MG63 (cell line): ENCODE results near the gene PANK4. TPM values are rescaled to one million over a fixed set of nuclear protein-coding genes. Genes with fewer than 3 reads are reported as not detected.

Source experiments
- DNase-seq: peaks from one replicate; pipeline ENCODE4 v3.0.0-alpha.2; 2020
- H3K27me3 ChIP-seq: fragments of 250-450 bp; sonication (Bioruptor Pico); 2 replicates; pipeline ENCODE4 v1.5.1; 2020; ENCODE audit warnings: mild to moderate bottlenecking, moderate library complexity
- H3K36me3 ChIP-seq: fragments of 250-450 bp; sonication (Bioruptor Pico); 2 replicates; pipeline ENCODE4 v1.5.1; 2020; ENCODE audit warnings: mild to moderate bottlenecking, moderate library complexity
- H3K4me3 ChIP-seq: fragments of 250-450 bp; sonication (Bioruptor Pico); 2 replicates; pipeline ENCODE4 v1.5.1; 2020; ENCODE audit warnings: mild to moderate bottlenecking, moderate library complexity
- H3K9me3 ChIP-seq: fragments of 250-450 bp; sonication (Bioruptor Pico); 2 replicates; pipeline ENCODE4 v1.5.1; 2020; ENCODE audit warnings: mild to moderate bottlenecking, moderate library complexity
- total RNA-seq: library from RNA; depleted of rRNA; stranded (reverse); fragments of >200 nt; shearing (Covaris generic); gene quantifications from 2 replicates; pipeline ENCODE4 v1.2.3, GENCODE V29; 2014; ENCODE audit warnings: low replicate concordance

The PANK4 gene
- total RNA-seq, 1 experiment from 2014 or later: 17.3 TPM

GRCh38 chr1:2502210-2502609, 24.2 kb downstream of the PANK4 start:
- no peaks in the 10 kb centered on the region for H3K9me3 ChIP-seq
- no peak overlapping the region for H3K4me3 ChIP-seq
- H3K27me3 ChIP-seq: no peaks in the 10 kb centered on the region
- DNase-seq: no peak
- no peaks in the 10 kb centered on the region for H3K36me3 ChIP-seq

DNA sequence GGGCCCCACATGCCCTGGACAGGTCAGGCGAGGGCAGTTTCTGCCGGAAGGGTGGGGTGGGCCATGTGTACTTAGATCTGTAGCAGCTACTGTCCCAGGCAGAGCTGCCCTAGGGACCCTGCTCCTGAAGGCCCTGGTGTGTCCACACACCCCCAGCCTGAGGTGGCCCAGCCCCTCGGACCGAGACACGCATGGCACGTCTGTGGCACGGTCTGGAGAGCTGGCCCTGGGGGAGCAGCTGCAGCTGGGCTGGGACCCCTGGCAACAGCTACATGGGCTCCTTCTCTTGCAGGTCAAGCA, 24.6 kb downstream of the PANK4 start:
- Histone ChIP-seq H3K9me3 (no peaks in the 10 kb centered on the region), H3K27me3 (no peaks in the 10 kb centered on the region), H3K36me3 (no peaks in the 10 kb centered on the region), H3K4me3 (no peak overlapping the region)
- no peak for DNase-seq

DNA sequence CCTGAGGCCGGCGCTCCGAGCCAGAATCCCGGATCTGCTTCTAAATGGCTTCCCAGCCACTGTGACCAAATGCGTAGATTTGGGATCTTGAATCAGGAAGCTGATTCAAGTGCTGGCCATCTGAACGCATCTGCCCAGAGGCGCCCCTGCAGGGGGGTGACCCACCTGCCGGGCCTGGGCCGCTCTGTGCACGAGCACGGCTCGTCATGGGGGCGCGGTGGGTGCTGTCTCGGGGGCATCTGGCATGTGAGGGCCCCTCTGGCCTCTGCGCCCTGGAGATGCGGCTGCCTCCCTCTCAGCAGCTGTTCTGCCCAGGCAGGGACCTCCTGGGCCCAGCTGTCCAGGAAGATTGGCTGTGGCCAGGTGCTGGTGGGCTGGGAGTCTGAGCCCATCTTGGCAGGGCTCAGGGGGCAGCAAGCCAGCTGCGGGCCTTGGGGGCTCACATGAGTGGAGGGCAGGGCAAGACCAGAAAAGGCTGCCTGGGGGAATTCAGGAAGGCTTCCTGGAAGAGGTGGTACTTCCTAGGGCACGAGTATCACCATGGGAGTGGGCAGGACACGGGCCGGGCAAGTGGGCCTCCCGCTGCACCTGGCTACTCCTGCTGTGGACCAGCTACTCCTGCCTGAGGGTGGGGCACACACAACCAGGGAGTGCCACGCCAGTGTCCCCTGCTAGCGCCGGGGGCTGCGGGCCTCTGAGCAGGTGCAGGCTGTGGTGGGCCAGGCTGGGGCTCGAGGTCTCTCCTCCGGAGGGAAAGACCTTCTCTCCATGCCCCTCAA, 25.2 kb downstream of the PANK4 start:
- Histone ChIP-seq H3K4me3 (no peak overlapping the region), H3K9me3 (no peaks in the 10 kb centered on the region), H3K36me3 (no peaks in the 10 kb centered on the region), H3K27me3 (no peaks in the 10 kb centered on the region)
- DNase-seq: no peak

DNA sequence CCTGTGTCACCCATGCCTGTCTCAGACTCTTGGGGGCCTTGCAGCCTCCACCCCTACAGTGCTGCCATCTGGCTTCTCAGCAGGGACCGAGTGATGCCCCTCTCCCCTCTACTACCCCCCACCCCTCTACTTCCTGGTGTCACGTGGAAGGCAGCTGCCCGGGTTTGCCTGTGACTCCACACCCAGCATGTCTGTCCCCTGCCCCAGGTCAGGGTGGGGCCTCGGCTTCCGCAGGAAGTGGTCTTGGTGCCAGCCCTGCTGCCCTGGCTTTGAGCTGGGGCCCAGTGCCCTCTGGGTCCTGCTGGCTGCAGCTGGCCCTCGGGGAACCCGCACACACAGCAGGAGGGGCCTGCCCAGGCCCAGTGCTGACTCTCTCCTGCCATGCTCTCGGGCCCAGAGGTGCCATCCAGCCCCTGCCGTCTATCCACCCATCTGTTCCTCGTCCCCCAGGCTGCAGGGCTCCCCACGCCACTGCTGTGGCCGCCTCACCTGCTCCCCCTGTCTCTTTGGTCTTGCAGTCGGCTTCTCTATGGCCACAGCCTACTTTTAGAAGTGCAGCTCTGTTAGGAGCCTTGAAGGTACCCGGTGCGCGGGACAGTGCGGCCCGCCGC, 26.3 kb downstream of the PANK4 start:
- Histone ChIP-seq H3K4me3 (no peak overlapping the region), H3K36me3 (no peaks in the 10 kb centered on the region), H3K27me3 (no peaks in the 10 kb centered on the region), H3K9me3 (no peaks in the 10 kb centered on the region)
- DNase-seq: no peak

GRCh38 chr1:2499260-2499659, 27.1 kb downstream of the PANK4 start:
- Histone ChIP-seq H3K4me3 (no peak overlapping the region), H3K36me3 (no peaks in the 10 kb centered on the region), H3K9me3 (no peaks in the 10 kb centered on the region), H3K27me3 (no peaks in the 10 kb centered on the region)
- DNase-seq: no peak

DNA sequence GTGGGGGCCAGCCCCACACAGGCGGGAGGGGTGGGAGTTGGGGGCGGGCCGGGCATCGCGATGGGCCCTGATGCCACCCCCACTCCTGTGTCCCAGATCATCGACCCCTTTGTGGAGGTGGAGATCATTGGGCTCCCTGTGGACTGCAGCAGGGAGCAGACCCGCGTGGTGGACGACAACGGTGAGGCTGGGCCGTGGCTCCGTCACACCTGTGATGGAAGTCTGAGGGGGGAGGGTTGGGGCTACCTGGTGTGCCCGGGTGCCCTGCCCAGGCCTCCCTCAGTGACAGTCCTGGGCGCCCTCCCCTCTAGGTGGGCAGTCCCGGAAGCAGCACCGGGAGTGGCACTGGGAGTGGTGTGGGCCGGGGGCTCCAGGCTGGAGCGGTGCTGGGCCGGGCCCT, 27.7 kb downstream of the PANK4 start:
- Histone ChIP-seq H3K36me3 (no peaks in the 10 kb centered on the region), H3K9me3 (no peaks in the 10 kb centered on the region), H3K27me3 (no peaks in the 10 kb centered on the region), H3K4me3 (no peak overlapping the region)
- no peak for DNase-seq

DNA sequence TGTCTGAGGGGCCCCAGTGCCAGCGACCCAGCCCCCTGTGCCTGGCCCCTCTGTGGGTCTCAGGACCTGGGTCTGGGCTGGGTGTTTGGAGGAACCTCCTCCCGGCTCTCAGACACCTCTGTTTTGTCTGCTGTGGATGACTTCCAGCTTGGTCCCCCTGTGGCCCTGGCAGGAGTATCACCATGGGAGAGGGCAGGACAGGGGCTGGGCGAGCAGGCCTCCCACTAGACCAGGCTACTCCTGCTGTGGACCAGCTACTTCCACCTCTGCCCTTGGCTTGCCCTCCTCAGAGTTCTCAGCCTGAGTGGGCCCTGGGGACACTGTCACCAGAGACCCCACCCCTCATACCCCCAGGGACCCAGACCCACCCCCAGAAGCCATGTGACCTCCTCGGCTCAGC, 28.5 kb downstream of the PANK4 start:
- Histone ChIP-seq H3K27me3 (no peaks in the 10 kb centered on the region), H3K4me3 (no peak overlapping the region), H3K9me3 (no peaks in the 10 kb centered on the region), H3K36me3 (no peaks in the 10 kb centered on the region)
- no peak for DNase-seq

DNA sequence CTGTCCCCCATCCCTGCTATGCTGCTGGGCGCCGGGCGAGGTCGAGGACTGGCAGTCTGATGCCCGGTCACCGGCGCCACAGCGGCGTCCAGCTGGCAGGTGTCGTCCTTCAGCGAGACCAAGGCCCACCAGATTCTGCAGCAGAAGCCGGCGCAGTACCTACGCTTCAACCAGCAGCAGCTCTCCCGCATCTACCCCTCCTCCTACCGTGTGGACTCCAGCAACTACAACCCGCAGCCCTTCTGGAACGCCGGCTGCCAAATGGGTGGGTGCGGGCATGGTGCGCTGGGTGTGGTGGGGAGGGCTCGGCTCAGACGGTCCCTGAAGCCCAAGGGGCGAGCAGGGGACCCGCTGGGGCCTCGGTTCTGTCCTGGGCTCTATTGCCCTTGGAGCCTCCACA, 29.6 kb downstream of the PANK4 start:
- H3K9me3 ChIP-seq: no peaks in the 10 kb centered on the region
- DNase-seq: no peak
- no peak overlapping the region for H3K4me3 ChIP-seq
- no peaks in the 10 kb centered on the region for H3K36me3 ChIP-seq
- no peaks in the 10 kb centered on the region for H3K27me3 ChIP-seq

GRCh38 chr1:2496087-2496622, 30.2 kb downstream of the PANK4 start:
- H3K4me3 ChIP-seq: no peak overlapping the region
- no peaks in the 10 kb centered on the region for H3K27me3 ChIP-seq
- H3K9me3 ChIP-seq: no peaks in the 10 kb centered on the region
- DNase-seq: no peak
- no peaks in the 10 kb centered on the region for H3K36me3 ChIP-seq

GRCh38 chr1:2495546-2495945, 30.9 kb downstream of the PANK4 start:
- H3K4me3 ChIP-seq: no peak overlapping the region
- no peaks in the 10 kb centered on the region for H3K27me3 ChIP-seq
- no peak for DNase-seq
- no peaks in the 10 kb centered on the region for H3K9me3 ChIP-seq
- H3K36me3 ChIP-seq: no peaks in the 10 kb centered on the region

- H3K27me3 ChIP-seq: no peaks in the 10 kb centered on the region
- DNase-seq: no peak
- no peaks in the 10 kb centered on the region for H3K36me3 ChIP-seq
- no peak overlapping the region for H3K4me3 ChIP-seq
- H3K9me3 ChIP-seq: no peaks in the 10 kb centered on the region
Measured at GRCh38 chr1:2495026-2495425, 31.4 kb downstream of the PANK4 start.

DNA sequence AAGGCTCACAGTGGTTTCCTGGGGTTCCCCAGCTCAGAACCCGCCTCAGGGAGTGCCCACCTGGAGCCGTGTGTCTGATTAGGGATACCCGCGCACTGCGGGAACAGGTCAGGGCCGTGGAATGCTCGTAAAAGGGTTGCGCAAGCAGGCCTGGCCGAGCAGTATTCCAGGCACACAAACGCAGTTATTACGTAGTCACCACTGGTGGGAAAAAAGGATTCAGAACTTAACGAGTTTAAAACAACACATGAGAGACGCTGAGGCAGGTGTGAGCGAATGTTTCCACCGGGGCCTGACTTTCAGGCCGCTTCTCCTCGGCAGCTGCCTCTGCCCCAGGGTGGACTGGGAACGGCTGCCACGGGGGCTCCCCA, 32.1 kb downstream of the PANK4 start:
- Histone ChIP-seq H3K36me3 (no peaks in the 10 kb centered on the region), H3K27me3 (no peaks in the 10 kb centered on the region), H3K9me3 (no peaks in the 10 kb centered on the region), H3K4me3 (no peak overlapping the region)
- DNase-seq: peak; percentile 41

- Histone ChIP-seq H3K27me3 (no peaks in the 10 kb centered on the region), H3K36me3 (no peaks in the 10 kb centered on the region), H3K9me3 (no peaks in the 10 kb centered on the region), H3K4me3 (no peak overlapping the region)
- DNase-seq: no peak
Measured at GRCh38 chr1:2493691-2494322, 32.6 kb downstream of the PANK4 start.

- Histone ChIP-seq H3K9me3 (no peaks in the 10 kb centered on the region; the same call in 1 of the 2 replicates), H3K27me3 (no peaks in the 10 kb centered on the region), H3K36me3 (no peaks in the 10 kb centered on the region), H3K4me3 (no peak overlapping the region)
- no peak for DNase-seq
Measured at GRCh38 chr1:2493218-2493617, 33.2 kb downstream of the PANK4 start.

DNA sequence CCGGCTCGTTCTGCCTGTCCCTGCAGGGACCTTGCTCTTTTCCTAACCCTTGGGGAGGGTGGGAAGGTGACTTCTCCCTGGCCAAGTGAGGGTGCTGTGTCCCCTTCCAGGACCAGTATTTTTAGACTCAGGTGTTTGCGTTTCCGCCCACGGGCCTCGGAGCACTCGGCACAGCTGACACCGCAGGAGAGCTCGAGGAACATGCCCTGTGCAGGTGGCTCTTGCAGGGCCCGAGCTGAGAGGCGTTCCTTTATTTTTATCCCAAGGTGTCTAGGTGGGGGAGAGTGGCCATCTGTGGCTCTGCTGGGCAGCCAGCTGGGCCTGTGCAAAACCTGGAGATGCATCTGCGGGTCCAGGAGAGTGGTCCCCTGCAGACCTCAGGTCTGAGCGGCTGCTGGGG, 34.3 kb downstream of the PANK4 start:
- DNase-seq: no peak
- H3K36me3 ChIP-seq: no peaks in the 10 kb centered on the region
- H3K9me3 ChIP-seq: no peaks in the 10 kb centered on the region; the same call in 1 of the 2 replicates
- H3K4me3 ChIP-seq: no peak overlapping the region
- H3K27me3 ChIP-seq: no peaks in the 10 kb centered on the region

DNA sequence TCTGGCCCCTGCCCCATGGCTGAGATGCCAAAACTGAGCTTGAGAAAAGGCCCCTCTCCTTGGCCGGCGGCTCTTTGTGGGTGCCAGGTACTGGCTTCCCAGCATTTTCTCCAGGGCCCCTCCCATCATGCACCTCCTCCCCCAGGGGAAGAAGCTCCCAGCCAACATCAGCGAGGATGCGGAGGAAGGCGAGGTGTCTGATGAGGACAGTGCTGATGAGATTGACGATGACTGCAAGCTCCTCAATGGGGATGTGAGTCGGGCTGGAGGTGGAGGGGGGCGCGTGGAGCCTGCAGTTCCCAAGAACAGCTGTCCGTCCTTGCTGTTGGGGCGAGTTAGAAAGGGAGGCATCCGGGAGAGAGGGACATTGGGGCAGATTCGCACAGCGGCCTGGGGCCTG, 36.8 kb downstream of the PANK4 start:
- Histone ChIP-seq H3K27me3 (no peaks in the 10 kb centered on the region), H3K9me3 (no peaks in the 10 kb centered on the region; the same call in 1 of the 2 replicates), H3K4me3 (no peak overlapping the region), H3K36me3 (no peaks in the 10 kb centered on the region)
- no peak for DNase-seq

GRCh38 chr1:2488688-2489087, 37.7 kb downstream of the PANK4 start:
- Histone ChIP-seq H3K4me3 (no peak overlapping the region), H3K36me3 (no peaks in the 10 kb centered on the region), H3K27me3 (no peaks in the 10 kb centered on the region), H3K9me3 (no peaks in the 10 kb centered on the region; the same call in 1 of the 2 replicates)
- DNase-seq: no peak

DNA sequence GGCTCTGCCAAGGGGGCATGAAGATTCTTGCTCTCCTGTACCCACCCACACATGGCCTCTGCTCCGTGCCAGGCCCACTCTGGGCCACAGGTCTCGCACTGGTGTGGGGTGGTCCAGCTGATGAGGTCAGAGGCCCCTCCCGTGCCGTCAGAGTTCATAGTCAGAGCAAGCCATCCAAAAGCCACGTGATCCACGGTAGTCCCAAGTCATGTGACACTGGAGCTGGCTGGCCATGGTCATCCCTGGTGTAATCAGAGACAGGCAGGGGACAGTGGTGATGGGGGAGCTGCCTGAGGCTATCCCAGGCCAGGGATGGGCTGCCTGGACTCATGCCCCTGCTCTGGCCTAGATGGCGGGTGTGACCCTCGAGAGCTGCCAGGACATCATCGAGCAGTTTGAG, 39.8 kb downstream of the PANK4 start:
- Histone ChIP-seq H3K36me3 (no peaks in the 10 kb centered on the region), H3K9me3 (no peaks in the 10 kb centered on the region; the same call in 1 of the 2 replicates), H3K4me3 (no peak overlapping the region), H3K27me3 (no peaks in the 10 kb centered on the region)
- DNase-seq: no peak
